Erythroblast (primary cell): ENCODE results near the gene CCDC194.

Experiments used
- DNase-seq, 2 experiments: peaks; one replicate each; lab custom pipeline; 2025; lab: John Stamatoyannopoulos, UW
- GATA1 ChIP-seq: IDR thresholded peaks from 2 replicates; pipeline ENCODE4 v1.6.1; 2011; ENCODE audit warnings: low read depth, mild to moderate bottlenecking, control low read depth, low read length, moderate library complexity
- POLR2A ChIP-seq: IDR thresholded peaks from 2 replicates; pipeline ENCODE4 v1.6.1; 2011; ENCODE audit warnings: mild to moderate bottlenecking, low read length

Gene CCDC194

DNA sequence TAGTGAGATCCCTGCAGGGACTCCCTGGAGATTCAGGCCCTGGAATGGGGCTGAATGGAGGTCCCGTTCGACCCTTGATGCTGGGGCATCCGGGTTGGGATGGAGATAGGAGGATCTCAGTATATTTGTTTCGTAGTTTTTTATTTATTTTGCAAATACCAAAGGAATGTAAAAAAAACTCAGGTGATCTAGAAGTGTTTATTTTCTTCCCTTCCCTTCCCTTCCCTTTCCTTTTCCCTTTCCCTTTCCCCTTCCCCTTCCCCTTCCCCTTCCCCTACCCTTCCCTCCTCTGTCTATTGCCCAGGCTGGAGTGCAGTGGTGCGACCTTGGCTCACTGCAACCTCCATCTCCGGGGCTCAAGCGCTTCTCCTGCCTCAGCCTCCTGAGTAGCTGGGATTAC is 52.2 kb downstream of the CCDC194 start:
- TF ChIP-seq GATA1 (no peak), POLR2A (no peak)
- DNase-seq, result no peak

- no peak for DNase-seq
- no peak for TF ChIP-seq GATA1
- no peak for TF ChIP-seq POLR2A
These were observed 52.6 kb downstream of the CCDC194 start for GRCh38 chr19:17341386-17341785.

DNA sequence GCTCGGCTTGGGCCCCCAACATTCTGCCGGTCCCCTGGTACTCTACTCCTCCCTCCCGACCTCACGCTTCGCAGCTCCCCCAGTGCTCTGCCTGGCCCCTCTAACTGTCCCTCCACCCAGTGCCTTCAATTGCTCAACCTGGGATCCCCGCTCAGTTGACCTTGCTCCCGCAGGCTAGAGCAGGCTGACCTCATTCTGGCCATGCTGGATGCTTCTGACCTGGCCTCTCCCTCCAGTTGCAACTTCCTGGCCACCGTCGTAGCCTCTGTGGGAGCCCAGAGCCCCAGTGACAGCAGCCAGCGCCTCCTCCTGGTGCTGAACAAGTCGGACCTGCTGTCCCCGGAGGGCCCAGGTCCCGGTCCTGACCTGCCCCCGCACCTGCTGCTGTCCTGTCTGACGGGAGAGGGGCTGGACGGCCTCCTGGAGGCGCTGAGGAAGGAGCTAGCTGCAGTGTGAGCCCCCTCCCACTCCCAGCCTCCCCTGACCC is 53.1 kb downstream of the CCDC194 start:
- no peak for DNase-seq
- no peak for TF ChIP-seq GATA1
- no peak for TF ChIP-seq POLR2A
